GM12878 (cell line): ENCODE data around the gene STK35. TPM values are rescaled to one million over a fixed set of nuclear protein-coding genes. Genes with fewer than 3 reads are reported as not detected.

ENCODE experiments used
- ATAC-seq: fragments of 200-7000 bp; cut with Tn5 transposase; 3 replicates; pipeline ENCODE4 v1.9.1; 2020; ENCODE audit warnings: mild to moderate bottlenecking, moderate library complexity
- BruUV-seq: library from RNA; stranded (reverse); fragments of 400-500 nt; replicated peaks from 2 replicates; lab custom pipeline; 2021; lab: Mats Ljungman, UMichigan
- CTCF ChIA-PET: fragments of 300-600 bp; sonication (Branson Sonifier 250); formaldehyde crosslinking; extraction: SDS; loops from one replicate; lab custom pipeline; 2021; ENCODE audit warnings: inconsistent platforms; lab: Yijun Ruan, JAX
- POLR2A ChIA-PET: fragments of 350-600 bp; formaldehyde crosslinking; extraction: SDS; loops from one replicate; lab custom pipeline; 2021; ENCODE audit warnings: inconsistent platforms; lab: Charles Lee
- RAD21 ChIA-PET: fragments of 300-600 bp; sonication (Branson Sonifier 250); formaldehyde crosslinking; loops from one replicate; lab custom pipeline; 2023; ENCODE audit warnings: antibody characterized with exemption; ENCODE audit not compliant: unreplicated experiment; lab: Charles Lee
- SMC1A ChIA-PET: fragments of 300-600 bp; sonication (Branson Sonifier 250); formaldehyde crosslinking; loops from one replicate; lab custom pipeline; 2023; ENCODE audit not compliant: unreplicated experiment, uncharacterized antibody; lab: Charles Lee
- DNase-seq: peaks from one replicate; pipeline ENCODE4 v3.0.0-alpha.2; 2011; ENCODE audit warnings: low read depth, low spot score
- FAIRE-seq: peaks from 3 replicates; lab custom pipeline; 2011; peaks lifted over from hg19 to GRCh38; lab: Jason Lieb, UNC
- H2AFZ ChIP-seq: 2 replicates; pipeline ENCODE4 v1.6.0; 2011; ENCODE audit warnings: low read depth, low read length, control low read depth; ENCODE audit not compliant: control insufficient read depth
- H3K27ac ChIP-seq: 2 replicates; pipeline ENCODE4 v1.5.1; 2011; ENCODE audit warnings: control low read depth; ENCODE audit not compliant: control insufficient read depth, insufficient read depth
- H3K27me3 ChIP-seq, 2 experiments: replicated peaks in 1 of 2; 2 replicates each; pipeline versions ENCODE4 v1.6.0 to v1.6.1; 2011; ENCODE audit warnings: low read length in 1 of 2; ENCODE audit not compliant: control insufficient read depth in 2 of 2, insufficient read depth in 2 of 2
- H3K36me3 ChIP-seq, 2 experiments: 2 replicates each; pipeline ENCODE4 v1.5.1; 2011; ENCODE audit warnings: low read length in 1 of 2; ENCODE audit not compliant: control insufficient read depth in 2 of 2, insufficient read depth in 2 of 2
- H3K4me1 ChIP-seq: 2 replicates; pipeline ENCODE4 v1.6.1; 2011; ENCODE audit warnings: mild to moderate bottlenecking, low read length, moderate library complexity, mixed read lengths; ENCODE audit not compliant: control insufficient read depth, insufficient read depth
- H3K4me2 ChIP-seq: 2 replicates; pipeline ENCODE4 v1.6.0; 2011; ENCODE audit warnings: control low read depth; ENCODE audit not compliant: control insufficient read depth, insufficient read depth
- H3K4me3 ChIP-seq: fragments of 200-600 bp; sonication (generic); 2 replicates; pipeline ENCODE4 v1.5.1; 2016
- H3K79me2 ChIP-seq: 2 replicates; pipeline ENCODE4 v1.6.0; 2011; ENCODE audit warnings: low read length; ENCODE audit not compliant: control insufficient read depth, insufficient read depth
- H3K9ac ChIP-seq: 2 replicates; pipeline ENCODE4 v1.8.0; 2011; ENCODE audit warnings: low read length, control low read depth, mixed read lengths; ENCODE audit not compliant: control insufficient read depth, insufficient read depth
- H3K9me3 ChIP-seq: replicated peaks from 3 replicates; pipeline ENCODE4 v1.5.1; 2011; ENCODE audit warnings: mild to moderate bottlenecking, low read length; ENCODE audit not compliant: control insufficient read depth, insufficient read depth
- H4K20me1 ChIP-seq: 2 replicates; pipeline ENCODE4 v1.6.0; 2011; ENCODE audit not compliant: control insufficient read depth, insufficient read depth
- ATF7 ChIP-seq: fragments of 450-650 bp; IDR thresholded peaks from 2 replicates; pipeline ENCODE4 v1.6.1; 2016; ENCODE audit warnings: low read depth, mild to moderate bottlenecking
- CBX3 ChIP-seq: fragments of 200-600 bp; sonication (generic); IDR thresholded peaks from 2 replicates; pipeline ENCODE4 v1.6.1; 2016; ENCODE audit warnings: low read depth, borderline replicate concordance
- CHD4 ChIP-seq: fragments of 200-600 bp; sonication (generic); IDR thresholded peaks from 2 replicates; pipeline ENCODE4 v1.6.1; 2016; ENCODE audit warnings: mild to moderate bottlenecking
- CREB1 ChIP-seq: IDR thresholded peaks from 2 replicates; pipeline ENCODE4 v1.6.1; 2012; ENCODE audit warnings: low read depth, mild to moderate bottlenecking, inconsistent platforms
- DPF2 ChIP-seq: fragments of 450-650 bp; IDR thresholded peaks from 2 replicates; pipeline ENCODE4 v1.6.1; 2017; ENCODE audit warnings: mild to moderate bottlenecking
- FOS ChIP-seq: IDR thresholded peaks from 3 replicates; pipeline ENCODE4 v1.6.1; 2011; ENCODE audit warnings: borderline replicate concordance; ENCODE audit not compliant: insufficient read length; ENCODE audit errors: extremely low read depth
- MYC ChIP-seq: IDR thresholded peaks from 2 replicates; pipeline ENCODE4 v1.6.1; 2011; ENCODE audit warnings: mild to moderate bottlenecking, low read length, moderate library complexity, inconsistent platforms; ENCODE audit not compliant: insufficient read depth, insufficient replicate concordance, insufficient read length, severe bottlenecking
- NBN ChIP-seq: fragments of 450-650 bp; IDR thresholded peaks from 2 replicates; pipeline ENCODE4 v1.6.1; 2016
- SREBF2 ChIP-seq: IDR thresholded peaks from 2 replicates; pipeline ENCODE4 v1.6.1; 2012; ENCODE audit warnings: mild to moderate bottlenecking, low read length
- YY1 ChIP-seq: IDR thresholded peaks from 2 replicates; pipeline ENCODE4 v1.6.1; 2011; ENCODE audit warnings: low read depth, mild to moderate bottlenecking, low read length
- ZBTB4 ChIP-seq: fragments of 450-650 bp; formaldehyde crosslinking; IDR thresholded peaks from 2 replicates; pipeline ENCODE4 v1.4.0; 2022; ENCODE audit warnings: mild to moderate bottlenecking, moderate library complexity
- ZNF384 ChIP-seq: IDR thresholded peaks from 2 replicates; pipeline ENCODE4 v1.6.1; 2012; ENCODE audit warnings: low read depth, mild to moderate bottlenecking, low read length, improper control_type of control experiment, borderline replicate concordance
- WGBS: methylation state at CpG from one replicate; pipeline ENCODE4 v1.1.6; 2016; ENCODE audit warnings: low lambda C conversion rate; ENCODE audit not compliant: insufficient replicate concordance, insufficient coverage; ENCODE audit errors: missing lambda C conversion rate; 5-methylcytosine and 5-hydroxymethylcytosine counted together
- in situ Hi-C: fragments of 300-500 bp; cut with MboI; formaldehyde crosslinking; loops from 9 replicates; pipeline ENCODE4 v1.14.3; 2018; ENCODE audit warnings: mixed read lengths
- intact Hi-C: fragments of 100-400 bp; cut with micrococcal nuclease; formaldehyde crosslinking; loops from one replicate; pipeline ENCODE4 v1.14.2; 2022; ENCODE audit not compliant: unreplicated experiment
- polyA plus RNA-seq, 11 experiments: library from polyadenylated mRNA; depleted of rRNA in 4 of 11; unstranded in 6 of 11; stranded (reverse) in 5 of 11; fragments of >200 nt; fragmentation: Nextera tagmentation in 4 of 11; fragmentation: Illumina TruSeq in 1 of 11; extraction: Ambion mirVana in 4 of 11; extraction: Trizol in 1 of 11; gene quantifications; 1 replicate in 1 of 11; 2 replicates in 10 of 11; pipeline versions ENCODE4 v1.2.1 to v1.2.3, GENCODE V29; 2011 to 2016; ENCODE audit warnings: inconsistent platforms in 2 of 11, missing spikeins in 2 of 11, low read depth in 1 of 11
- total RNA-seq, 4 experiments: library from RNA; depleted of rRNA in 3 of 4; stranded (reverse); fragments of >200 nt in 3 of 4; fragmentation: Illumina TruSeq in 1 of 4; extraction: Trizol in 1 of 4; gene quantifications; 2 replicates each; pipeline versions ENCODE4 v1.2.1 to v1.2.3, GENCODE V29; 2013 to 2021

STK35 gene
- total and polyA plus RNA-seq, 10 of the 15 experiments (the other 5 are each of a cell fraction or from before 2014, with no cell fraction given), result 2.9 to 19.4 (median 9.6) TPM

GRCh38 chr20:2151858-2152281 lies 50.2 kb downstream of the STK35 start:
- ATAC-seq (no peak), FAIRE-seq (no peak), DNase-seq (no peak)
- in situ Hi-C loops (no loop called here), intact Hi-C loops (no loop called here)
- POLR2A ChIA-PET, result no interaction called here
- 88% methylated on average over 3 of the region's 3 CpGs for WGBS
- CTCF ChIA-PET, result interaction anchor here (1.0 kb wide), 1 partner anchor 23 kb away, joined by 3 read pairs; no protein-coding TSS in a partner anchor
- Histone ChIP-seq H3K27ac (no peak overlapping the region), H3K4me3 (no peak overlapping the region), H3K9me3 (no peaks in the 10 kb centered on the region), H4K20me1 (no peaks in the 10 kb centered on the region), H3K79me2 (no peaks in the 10 kb centered on the region), H3K36me3 (no peaks in the 10 kb centered on the region; a peak in 2 of 4 replicates), H2AFZ (no peak overlapping the region), H3K4me1 (no peaks in the 10 kb centered on the region), H3K27me3 (no peaks in the 10 kb centered on the region), H3K4me2 (no peak overlapping the region), H3K9ac (no peak overlapping the region)
- BruUV-seq, result no TSS peak
- SMC1A ChIA-PET, result interaction anchor here (0.8 kb wide), 1 partner anchor 71 kb away, joined by 3 read pairs; no protein-coding TSS in a partner anchor
- RAD21 ChIA-PET, result no interaction called here
- TF ChIP-seq DPF2 (no peak), YY1 (no peak), ZNF384 (no peak), CREB1 (no peak), CBX3 (no peak), SREBF2 (no peak), NBN (no peak), ATF7 (no peak), ZBTB4 (no peak), CHD4 (no peak), MYC (no peak), FOS (no peak)
